HG03439 (cell line): ENCODE measurements around the gene CYP2A6.
"Not testable (repeated sequence)": the region's sequence is repeated elsewhere in the genome, so short reads cannot be mapped to it uniquely, and the experiment has no call there.

Source experiments
- ATAC-seq: cut with Tn5 transposase; IDR thresholded peaks from one replicate; pipeline ENCODE4 v1.9.1; 2021; ENCODE audit warnings: mild to moderate bottlenecking, moderate library complexity; ENCODE audit not compliant: unreplicated experiment

CYP2A6 gene

GRCh38 chr19:40852467-40853152, 2.4 kb upstream of the CYP2A6 start:
- ATAC-seq: not testable (repeated sequence)

GRCh38 chr19:40846722-40847121, 3.5 kb downstream of the CYP2A6 start:
- ATAC-seq: not testable (repeated sequence)

DNA sequence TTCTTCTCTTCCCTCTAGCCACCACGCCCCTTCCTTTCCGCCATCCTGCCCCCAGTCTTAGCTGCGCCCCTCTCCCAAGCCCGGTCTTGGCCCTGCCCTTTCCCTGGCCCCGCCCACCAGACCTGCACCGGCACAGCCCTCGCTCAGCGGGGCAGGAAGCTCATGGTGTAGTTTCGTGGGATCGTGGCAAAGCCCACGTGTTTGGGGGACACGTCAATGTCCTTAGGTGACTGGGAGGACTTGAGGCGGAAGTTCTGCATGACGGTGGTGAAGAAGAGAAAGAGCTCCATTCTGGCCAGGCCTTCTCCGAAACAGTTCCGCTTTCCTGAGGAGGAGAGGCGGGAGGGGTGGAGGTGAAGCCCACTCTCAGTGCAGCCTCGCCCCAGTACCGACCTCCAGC, 6.6 kb downstream of the CYP2A6 start:
- not testable (repeated sequence) for ATAC-seq

DNA sequence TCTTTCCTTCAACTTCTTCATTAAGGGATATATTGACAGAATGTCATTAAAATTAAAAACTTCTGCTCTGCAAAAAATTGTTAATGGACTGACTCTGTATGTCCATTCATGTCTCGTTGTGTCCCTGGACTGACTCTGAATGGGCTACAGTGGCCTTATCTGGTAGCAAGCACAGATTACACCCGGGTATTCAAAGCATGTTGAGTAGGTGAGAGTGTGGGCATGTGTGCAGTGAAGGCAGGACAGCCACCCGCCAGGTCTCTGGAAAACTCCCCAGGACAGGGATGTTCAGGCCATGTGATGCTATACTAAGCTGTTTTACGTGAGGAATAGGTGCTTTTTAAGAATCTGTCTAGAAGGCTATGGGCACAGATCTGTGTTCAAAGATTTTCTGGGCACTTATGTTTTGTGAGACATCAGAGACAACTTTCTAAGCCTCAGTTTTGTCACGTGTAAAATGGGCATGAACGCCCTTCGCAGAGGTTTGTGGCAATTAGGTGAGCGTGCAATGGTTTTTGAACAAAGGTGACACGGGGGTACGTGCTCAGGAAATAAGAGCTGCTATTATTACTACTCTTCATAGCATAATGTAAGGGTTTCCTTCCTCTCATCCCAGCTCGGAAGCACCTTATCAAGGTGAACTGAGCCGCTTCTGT, 7.1 kb downstream of the CYP2A6 start:
- not testable (repeated sequence) for ATAC-seq

GRCh38 chr19:40842012-40842411, 8.2 kb downstream of the CYP2A6 start:
- ATAC-seq: not testable (repeated sequence)

DNA sequence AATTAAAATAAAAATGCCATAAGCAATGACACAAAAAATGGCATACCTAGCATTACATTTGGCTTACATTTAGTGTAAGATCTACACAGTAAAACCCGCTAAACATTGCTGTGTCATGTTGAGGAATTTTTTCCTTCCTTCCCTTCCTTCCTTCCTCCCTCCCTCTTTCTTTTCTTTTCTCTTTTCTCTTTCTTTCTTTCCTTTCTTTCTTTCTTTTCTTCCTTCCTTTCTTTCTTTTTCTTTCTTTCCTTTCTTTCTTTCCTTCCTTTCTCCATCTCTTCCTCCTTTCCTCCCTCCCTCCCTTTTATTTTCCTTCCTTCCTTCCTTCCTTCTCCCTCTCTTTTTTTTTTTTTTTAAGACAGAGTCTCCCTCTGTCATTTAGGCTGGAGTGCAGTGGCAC, 11.8 kb downstream of the CYP2A6 start:
- not testable (repeated sequence) for ATAC-seq

DNA sequence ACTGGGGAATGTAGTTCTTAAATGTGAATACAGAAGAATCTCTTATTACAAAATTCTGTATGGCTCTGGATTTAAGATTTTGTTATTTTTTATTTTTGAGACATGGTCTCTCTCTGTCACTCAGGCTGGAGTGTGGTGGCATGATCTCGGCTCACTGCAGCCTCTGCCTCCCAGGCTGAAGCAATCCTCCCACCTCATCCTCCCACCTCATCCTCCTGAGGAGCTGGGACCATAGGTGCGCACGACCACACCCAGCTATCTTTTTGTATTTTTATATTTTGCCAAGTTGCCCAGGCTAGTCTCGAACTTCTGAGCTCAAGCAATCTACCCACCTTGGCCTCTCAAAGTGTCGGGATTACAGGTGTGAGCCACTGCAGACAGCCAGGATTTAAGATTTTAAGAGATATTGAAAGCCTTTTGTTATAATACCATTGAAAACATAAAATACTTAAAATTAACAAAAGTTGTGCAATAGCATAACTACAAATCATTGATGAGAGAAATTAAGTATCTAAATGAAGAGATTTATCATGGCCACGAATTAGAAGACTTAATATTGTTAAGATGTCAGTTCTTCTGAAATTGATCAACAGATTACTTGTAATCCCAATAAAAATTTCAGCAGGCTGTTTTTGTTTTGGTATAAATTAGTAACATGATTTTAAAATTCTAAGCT, 13.4 kb downstream of the CYP2A6 start:
- ATAC-seq: no peak

DNA sequence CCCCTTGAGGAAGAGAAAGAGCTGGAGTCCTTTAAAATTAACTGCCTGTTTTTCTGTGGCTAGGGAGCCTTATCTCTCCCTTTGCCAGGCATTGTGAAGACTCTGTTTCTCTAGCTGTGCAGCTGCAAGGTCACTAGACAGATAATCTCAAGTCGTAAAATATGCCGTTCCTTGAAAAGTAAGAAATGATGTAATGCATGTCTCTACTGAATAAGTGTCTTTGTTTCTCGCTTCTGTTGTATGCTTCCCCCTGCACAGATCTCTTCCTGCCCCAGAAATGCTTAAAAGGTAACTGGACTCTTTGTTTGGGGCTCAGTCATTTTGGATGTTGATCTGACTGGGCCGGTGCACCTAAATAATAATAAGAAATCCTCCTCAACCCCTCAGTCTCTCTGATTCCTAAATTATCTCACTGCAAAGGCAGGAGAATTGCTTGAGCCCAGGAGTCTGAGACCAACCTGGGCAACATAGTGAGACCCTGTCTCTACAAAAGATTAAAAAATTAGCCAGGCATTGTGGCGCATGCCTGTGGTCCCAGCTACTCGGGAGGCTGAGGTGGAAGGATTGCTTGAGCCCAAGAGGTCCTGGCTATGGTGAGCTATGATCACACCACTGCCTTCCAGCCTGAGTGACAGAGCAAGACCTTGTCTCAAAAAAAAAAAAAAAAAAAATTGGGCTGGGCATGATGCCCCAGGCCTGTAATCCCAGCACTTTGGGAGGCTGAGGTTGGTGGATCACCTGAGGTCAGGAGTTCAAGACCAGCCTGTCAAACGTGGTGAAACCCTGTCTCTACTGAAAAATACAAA, 16.3 kb downstream of the CYP2A6 start:
- ATAC-seq: not testable (repeated sequence)

GRCh38 chr19:40832431-40832790, 17.8 kb downstream of the CYP2A6 start:
- not testable (repeated sequence) for ATAC-seq

DNA sequence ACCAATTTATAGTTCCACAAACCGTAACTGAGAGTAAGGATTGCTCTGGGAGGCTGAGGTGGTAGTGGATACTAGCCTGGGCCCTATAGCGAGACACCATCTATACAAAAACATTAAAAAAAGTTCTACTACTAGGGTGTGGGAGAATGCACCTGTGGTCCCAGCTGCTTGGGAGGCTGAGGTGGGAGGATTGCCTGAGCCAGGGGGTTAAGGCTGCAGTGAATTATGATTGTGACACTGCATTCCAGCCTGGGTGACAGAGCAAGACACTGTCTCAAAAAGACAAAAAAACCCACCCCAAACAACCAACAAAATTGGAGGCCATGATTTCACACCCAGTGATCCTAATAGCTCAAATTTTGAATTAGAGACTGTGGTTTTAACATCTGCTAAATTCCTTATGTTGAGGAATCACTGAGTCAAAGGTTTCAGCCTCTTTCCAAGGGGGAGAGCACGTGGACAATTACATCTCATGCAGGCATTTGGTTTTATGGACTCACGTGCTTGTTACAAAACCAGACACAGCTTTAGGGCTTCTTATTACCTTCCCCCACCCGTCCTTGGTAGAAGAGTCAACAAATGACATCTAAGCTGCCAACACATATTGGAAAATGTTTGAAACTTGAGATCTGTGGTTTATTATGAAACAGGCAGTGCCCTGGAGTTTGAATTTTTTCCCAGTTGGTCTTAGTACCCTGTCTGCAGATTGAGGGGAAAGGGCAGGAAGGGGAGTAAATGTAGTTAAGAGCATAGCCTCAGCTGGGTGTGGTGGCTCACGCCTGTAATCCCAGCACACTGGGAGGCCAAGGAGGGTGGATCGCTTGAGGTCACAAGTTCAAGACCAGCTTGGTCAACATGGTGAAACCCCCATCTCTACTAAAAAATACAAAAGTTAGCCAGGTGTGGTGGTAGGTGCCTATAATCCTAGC, 18.5 kb downstream of the CYP2A6 start:
- ATAC-seq: no peak

GRCh38 chr19:40830741-40831140, 19.5 kb downstream of the CYP2A6 start:
- ATAC-seq: not testable (repeated sequence)

GRCh38 chr19:40829205-40829604, 21.0 kb downstream of the CYP2A6 start:
- ATAC-seq: no peak

DNA sequence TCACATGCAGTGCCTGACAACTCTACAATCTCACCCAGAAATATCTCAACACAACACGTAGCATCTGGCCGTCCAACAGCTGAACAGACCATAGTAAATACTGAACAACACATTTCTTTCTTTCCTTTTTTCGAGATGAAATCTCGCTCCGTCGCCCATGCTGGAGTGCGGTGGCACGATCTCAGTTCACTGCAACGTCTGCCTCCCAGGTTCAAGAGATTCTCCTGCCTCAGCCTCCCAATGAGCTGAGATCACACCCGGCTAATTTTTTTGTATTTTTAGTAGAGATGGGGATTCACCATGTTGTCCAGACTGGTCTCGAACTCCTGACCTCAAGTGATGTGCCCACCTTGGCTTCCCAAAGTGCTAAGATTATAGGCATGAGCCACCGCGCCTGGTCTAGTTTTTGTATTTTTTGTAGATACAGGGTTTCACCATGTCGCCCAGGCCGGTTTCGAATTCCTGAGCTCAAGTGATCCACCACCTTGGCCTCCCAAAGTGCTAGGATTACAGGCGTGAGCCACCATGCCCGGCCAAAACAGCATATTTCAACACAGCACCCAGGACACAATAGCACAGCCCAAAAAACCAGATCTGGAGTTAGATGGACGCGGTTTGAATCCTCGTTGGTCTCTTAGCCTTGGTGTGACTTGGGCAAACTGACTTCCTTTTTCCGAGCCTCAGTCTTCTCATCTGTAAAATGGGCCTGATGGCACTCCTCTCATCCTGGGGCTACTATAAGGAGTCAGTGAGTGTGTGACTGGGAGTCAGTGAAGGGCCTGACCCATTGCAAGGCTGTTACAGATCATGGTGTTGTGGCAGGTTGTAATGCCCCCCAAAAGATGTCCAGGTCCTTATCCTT, 22.6 kb downstream of the CYP2A6 start:
- ATAC-seq: no peak

GRCh38 chr19:40826699-40827385, 23.4 kb downstream of the CYP2A6 start:
- ATAC-seq: not testable (repeated sequence)

DNA sequence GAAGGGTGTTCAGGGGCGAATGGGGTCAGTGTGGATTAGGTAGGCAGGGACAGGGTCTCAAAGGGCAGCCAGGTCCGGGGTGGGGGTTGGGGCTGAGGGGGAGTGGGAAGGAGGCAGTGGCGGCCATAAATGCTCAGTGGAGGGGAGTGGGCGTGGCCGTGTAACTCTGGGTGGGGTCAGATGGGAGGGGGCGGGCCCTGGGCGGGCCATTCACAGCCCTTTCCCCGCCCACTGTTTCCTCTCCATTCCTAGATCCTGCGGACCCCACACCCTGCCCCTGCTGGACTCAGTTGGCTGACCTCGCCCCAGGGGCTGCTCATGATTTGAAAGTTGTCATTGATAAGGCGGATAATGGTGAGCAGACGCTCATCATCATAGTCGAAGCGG, 23.9 kb downstream of the CYP2A6 start:
- not testable (repeated sequence) for ATAC-seq

- ATAC-seq: not testable (repeated sequence)
Measured at GRCh38 chr19:40825460-40826095, 24.7 kb downstream of the CYP2A6 start.

GRCh38 chr19:40824916-40825315, 25.3 kb downstream of the CYP2A6 start:
- not testable (repeated sequence) for ATAC-seq
